IPS-NIHi7 (cell line): ENCODE measurements around the gene PES1.
"Not testable (repeated sequence)": the region's sequence is repeated elsewhere in the genome, so short reads cannot be mapped to it uniquely, and the experiment has no call there.

ENCODE experiments used
- DNase-seq: peaks from one replicate; pipeline ENCODE4 v3.0.0; 2012; ENCODE audit warnings: mixed read lengths; ENCODE audit errors: extremely low spot score

The PES1 gene

DNA sequence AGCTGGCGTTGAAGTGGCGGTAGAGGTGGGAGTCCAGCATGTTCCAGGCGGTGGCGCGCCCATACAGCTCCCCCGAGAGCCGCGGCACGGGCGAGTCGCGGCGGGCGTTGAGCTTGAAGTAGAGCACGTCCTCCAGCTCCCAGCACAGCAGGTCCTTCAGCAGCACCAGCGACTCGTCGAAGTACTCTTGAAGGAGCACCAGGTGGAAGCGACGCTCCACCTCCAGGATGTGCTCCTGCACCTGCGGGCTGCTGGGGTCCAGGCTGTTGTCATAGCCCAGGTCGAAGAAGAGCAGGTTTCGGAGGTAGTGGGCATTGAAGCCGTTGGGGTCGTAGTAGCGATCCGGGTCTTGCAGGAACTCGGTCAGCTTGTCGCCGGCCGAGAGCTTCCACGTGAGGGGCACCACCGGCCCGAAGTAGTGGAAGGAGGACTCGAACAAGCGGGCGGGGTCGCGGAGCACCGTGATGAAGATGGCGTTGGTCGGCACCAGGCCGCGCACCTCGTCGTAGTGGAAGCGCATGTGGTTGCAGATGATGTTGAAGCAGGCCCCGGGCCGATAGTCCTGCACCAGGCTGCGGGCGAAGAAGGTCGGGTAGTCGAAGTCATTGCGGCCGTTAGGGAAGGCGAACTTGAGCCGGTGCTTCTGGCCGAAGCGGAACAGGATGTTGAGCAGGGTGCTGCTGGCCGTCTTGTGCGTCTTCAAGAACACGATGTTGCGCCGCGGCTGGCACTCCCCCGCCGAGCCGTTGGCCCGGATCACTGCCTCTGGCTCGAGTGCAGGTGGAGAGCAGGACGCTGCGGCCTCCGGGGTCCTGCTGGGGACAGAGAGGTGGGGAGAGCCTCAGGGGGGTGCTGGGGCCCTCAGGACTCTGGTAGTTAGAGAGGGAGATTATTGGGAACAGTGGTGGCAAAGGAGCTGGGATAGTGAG lies 36.2 kb downstream of the PES1 start:
- peak; percentile 51 for DNase-seq

DNA sequence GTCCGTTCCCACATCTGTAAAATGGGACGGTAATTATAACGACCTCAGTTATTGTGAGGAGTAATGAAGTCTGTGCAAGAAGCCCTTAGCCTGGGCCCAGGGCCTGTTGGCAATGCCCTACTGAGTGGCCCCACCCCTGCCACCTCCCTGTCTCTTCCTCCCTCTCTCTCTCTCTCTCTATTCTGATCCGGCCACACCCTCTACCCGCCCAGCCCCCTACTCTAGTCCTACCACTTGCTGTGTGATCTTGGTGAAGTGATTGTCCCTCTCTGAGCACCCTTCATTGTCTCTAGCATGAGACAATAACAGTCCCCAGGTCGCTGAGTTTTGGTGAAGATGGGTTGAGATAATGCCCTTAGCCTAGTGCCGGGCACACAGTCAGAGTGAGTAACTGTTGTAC lies 37.7 kb downstream of the PES1 start:
- DNase-seq = no peak

DNA sequence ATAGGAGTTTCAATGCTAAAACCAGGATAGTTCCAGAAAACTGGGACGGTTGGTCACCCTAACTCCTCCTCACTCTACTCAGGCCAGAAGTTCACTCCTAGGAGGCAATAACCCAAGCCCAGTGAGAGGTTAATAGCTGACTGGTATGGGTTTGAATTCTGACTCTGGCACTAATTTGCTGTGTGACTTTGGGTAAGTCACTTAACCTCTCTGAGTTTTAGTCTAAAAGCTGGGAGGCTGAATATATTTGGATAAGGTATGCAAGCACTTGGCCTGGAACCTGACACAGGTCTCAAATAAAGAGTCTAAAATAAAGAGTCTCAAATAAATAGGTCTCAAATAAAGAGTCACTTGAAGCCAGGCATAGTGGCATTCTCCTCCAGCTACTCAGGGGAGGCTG lies 39.0 kb downstream of the PES1 start:
- DNase-seq = no peak

GRCh38 chr22:30551813-30552212 lies 39.9 kb downstream of the PES1 start:
- DNase-seq = not testable (repeated sequence)

- DNase-seq = no peak
These were observed 44.5 kb downstream of the PES1 start for GRCh38 chr22:30547188-30547587.

- DNase-seq = no peak
These were observed 45.1 kb downstream of the PES1 start, which contains the start of gene SEC14L6 for GRCh38 chr22:30546616-30547015. TSS of gene SEC14L6 (minus strand) at chr22:30546741. CDS start at chr22:30546682, 59 bp downstream.

DNA sequence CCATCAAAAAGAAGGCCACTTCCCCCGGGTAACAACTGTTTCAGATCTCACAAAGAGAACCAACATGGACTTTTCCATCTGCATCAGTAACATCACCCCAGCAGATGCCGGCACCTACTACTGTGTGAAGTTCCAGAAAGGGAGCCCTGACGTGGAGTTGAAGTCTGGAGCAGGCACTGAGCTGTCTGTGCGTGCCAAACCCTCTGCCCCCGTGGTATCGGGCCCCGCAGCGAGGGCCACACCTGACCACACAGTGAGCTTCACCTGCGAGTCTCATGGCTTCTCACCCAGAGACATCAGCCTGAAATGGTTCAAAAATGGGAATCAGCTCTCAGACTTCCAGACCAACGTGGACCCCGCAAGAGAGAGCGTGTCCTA lies 48.9 kb downstream of the PES1 start:
- no peak for DNase-seq

DNA sequence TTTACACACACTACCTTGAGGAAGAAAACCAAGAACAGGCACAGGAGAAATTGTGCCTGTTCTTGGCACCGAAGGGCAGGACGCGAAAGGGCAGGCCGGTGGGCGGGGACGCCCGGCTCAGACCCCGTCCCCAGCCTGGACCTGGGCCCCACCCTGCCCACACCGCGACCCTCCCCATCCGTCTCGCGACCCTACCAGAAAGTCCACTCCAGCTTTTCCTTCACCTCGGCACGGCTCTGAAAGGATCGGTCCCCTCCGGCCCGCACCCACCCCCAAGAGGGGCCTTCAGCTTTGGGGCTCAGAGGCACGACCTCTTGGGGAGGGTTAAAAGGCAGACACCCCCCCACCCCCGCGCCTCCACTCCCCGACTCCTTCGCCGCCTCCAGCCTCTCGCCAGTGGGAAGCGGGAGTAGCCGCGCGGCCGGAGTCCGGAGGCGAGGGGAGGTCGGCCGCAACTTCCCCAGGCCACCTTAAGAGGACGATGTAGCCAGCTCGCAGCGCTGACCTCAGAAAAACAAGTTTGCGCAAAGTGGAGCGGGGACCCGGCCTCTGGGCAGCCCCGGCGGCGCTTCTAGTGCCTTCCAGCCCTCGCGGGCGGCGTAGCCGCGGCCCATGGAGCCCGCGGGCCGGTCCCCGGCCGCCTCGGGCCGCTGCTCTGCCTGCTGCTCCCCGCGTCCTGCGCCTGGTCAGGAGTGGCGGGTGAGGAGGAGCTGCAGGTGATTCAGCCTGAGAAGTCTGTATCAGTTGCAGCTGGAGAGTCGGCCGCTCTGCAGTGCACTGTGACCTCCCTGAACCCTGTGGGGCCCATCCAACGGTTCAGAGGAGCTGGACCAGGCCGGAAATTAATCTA lies 49.5 kb downstream of the PES1 start:
- peak; percentile 43 for DNase-seq

DNA sequence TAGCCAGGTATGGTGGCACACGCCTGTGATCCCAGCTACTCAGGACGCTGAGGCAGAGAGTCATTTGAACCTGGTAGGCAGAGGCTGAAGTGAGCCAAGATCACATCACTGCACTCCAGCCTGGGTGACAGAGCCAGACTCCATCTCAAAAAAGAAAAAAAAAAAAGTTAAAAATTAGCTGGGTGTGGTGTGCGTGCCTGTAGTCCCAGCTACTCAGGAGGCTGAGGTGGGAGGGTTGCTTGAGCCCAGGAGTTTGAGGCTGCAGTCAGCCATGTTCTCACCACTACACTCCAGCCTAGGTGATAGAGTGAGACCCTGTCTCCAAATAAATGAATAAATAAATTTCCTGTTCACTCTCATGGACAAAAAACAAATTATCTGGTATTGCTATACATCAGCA lies 50.2 kb downstream of the PES1 start:
- DNase-seq = not testable (repeated sequence)

GRCh38 chr22:30539368-30539767 lies 52.3 kb downstream of the PES1 start:
- no peak for DNase-seq

DNA sequence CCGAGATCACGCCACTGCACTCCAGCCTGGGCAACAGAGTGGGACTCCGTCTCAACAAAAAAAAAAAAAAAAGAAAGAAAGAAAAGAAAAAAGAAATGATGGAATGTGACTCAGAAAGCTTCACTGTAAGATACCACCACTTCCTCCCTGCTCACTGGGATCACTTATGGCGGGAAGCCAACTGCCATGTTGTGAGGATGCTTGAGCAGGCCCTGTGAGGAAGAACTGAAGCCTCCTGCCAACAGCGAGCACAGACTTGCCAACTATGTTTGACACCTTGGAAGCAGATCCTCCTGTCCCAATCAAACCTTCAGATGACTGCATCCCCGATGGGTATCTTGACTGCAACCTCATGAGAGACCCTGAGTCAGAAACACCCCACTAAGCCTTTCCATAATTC lies 53.4 kb downstream of the PES1 start:
- DNase-seq = no peak

- no peak for DNase-seq
These were observed 54.5 kb downstream of the PES1 start for GRCh38 chr22:30537083-30537731.

- DNase-seq = no peak
These were observed 56.5 kb downstream of the PES1 start for GRCh38 chr22:30535182-30535581.

DNA sequence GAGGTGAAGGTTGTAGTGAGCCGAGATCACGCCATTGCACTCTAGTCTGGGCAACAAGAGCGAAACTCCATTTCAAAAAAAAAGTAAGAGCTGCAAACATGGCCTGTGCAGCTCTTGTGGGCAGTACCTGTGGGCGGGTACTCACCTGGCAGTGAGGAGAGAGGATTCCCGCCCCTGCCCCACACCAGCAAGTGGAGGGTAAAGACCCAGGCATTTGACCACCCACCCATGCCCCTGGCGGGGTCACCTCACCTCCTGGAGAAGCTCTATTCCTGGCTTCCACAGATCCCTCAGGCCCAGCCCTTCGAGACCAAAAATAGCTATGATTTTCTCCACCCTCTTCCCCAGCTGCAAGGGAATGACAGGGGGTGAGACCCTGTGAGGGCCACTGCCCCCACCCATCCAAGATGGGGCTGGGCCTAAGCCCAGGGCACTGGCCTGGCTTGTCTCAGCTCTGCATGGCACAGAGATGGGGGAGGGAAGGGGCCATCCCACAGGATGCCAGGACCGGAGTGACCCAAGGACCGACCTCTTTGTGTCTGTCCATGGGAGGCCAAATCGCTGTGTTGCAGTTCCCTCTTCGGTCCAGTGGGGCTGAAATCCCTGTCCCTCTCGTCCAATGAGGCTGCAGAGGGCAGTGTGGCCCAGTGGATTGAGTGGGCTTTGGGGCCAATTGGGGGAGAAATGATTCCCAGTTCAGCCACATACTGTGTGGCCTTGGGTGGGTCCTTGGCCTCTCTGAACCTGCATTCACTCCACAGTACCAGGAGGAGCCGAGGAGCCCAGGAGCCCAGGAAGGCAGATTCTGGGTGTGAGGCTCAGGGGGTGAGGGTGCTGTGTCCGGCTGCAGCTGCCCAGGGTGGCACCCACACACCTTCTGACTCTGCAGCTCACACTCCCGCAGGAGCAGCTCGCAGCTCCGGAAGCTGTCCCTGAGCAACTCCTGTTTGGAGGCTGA lies 59.8 kb downstream of the PES1 start:
- DNase-seq = no peak

- DNase-seq = no peak
These were observed 65.1 kb downstream of the PES1 start for GRCh38 chr22:30526656-30527055.
